ENCODE measurements around the gene OPALIN.
"Not testable (repeated sequence)": the region's sequence is repeated elsewhere in the genome, so short reads cannot be mapped to it uniquely, and the experiment has no call there.

The OPALIN gene

GRCh38 chr10:96338279-96338925 lies 20.4 kb downstream of the OPALIN start:
- DNase-seq: peak in 2 of 14 donors; percentile 12 to 58

GRCh38 chr10:96337106-96337505 lies 21.7 kb downstream of the OPALIN start:
- no peak for DNase-seq

GRCh38 chr10:96334616-96335526 lies 23.9 kb downstream of the OPALIN start:
- peak in 7 of 14 donors; percentile 8 to 60 (median 14) for DNase-seq

DNA sequence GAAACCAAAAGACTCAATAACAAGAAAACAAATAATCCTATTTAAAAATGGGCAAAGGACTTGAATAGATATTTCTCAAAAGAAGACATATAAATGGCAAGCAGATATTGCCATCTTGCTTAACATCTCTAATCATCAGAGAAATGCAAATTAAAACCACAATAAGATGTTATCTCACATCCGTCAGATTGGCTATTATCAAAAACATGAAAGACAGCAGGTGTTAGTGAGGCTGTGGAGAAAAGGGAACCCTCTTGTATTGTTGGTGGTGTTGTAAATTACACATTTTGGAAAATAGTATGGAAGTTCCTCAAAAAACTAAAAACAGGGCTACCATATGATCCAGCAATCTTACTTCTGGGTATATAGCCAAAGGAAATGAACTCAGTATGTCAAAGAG lies 25.7 kb downstream of the OPALIN start:
- DNase-seq: no peak

DNA sequence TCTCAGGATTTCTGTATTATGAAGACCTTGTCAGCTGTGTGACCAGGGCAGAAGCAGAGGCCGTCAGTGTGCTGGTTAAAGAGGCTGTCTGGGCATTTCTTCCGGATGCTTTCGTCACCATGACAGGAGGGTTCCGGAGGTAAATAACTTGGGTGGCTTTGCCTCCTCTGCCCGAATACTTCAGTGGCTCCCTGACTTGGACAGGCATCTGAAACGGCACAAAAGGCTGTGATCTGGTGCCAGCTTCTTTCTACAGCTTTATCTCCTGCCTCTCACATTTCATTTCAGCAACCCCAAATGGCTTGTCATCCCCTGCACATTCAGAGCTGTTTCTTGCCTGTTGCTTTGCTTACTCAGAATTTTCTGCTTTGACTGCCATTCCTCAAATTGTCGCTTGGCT lies 31.3 kb downstream of the OPALIN start:
- DNase-seq: no peak

DNA sequence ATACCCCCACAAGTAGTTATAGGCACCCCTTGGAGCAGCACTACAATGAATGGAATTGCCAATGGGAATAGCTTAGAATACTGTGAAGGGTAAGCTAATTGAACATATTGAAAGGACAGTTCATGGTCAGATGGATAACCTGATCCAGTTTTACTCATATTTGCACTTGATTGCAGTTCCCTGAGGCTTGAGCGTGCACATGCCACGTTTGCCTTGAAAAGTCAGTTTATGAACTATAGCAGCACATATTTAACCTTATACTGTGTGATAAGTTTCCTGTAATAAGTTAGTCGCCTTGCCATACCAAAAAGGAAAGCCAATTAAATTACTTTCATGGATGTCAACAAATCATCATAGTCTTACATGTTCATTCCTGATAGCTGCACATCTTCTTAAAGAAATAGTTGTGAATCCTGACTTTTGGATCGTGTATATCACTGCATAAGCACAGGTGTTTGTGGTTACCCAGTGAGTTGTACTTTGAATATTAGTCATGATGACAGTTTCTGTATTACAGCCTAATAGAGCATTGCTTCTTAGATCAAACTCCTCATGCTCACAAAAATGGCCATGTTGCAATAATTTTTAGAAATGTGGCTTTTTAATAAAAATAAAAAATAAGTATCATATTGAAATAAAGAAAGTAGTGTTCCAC lies 33.0 kb downstream of the OPALIN start:
- no peak for DNase-seq

- DNase-seq: no peak
These were observed 34.4 kb downstream of the OPALIN start for GRCh38 chr10:96324447-96324846.

DNA sequence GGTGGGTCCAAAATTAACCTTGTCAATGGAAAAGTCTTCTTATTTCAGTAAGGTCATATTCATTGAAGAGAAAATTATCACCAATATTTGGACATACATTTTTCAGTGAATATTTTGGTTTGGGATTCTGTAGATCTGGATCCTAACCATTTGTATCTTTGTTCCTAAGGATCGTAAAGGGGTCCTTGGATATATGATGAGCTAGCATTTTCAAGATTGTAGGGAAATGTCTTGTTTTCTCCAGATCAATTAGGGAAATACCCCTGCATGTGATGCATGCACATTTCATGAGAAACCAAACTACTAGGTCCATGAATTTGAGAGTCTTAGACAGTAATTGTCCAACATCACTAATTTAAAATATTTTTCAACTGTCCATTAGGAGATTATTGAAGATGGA lies 36.5 kb downstream of the OPALIN start:
- no peak for DNase-seq

- no peak for DNase-seq
These were observed 37.0 kb downstream of the OPALIN start for GRCh38 chr10:96321822-96322221.

DNA sequence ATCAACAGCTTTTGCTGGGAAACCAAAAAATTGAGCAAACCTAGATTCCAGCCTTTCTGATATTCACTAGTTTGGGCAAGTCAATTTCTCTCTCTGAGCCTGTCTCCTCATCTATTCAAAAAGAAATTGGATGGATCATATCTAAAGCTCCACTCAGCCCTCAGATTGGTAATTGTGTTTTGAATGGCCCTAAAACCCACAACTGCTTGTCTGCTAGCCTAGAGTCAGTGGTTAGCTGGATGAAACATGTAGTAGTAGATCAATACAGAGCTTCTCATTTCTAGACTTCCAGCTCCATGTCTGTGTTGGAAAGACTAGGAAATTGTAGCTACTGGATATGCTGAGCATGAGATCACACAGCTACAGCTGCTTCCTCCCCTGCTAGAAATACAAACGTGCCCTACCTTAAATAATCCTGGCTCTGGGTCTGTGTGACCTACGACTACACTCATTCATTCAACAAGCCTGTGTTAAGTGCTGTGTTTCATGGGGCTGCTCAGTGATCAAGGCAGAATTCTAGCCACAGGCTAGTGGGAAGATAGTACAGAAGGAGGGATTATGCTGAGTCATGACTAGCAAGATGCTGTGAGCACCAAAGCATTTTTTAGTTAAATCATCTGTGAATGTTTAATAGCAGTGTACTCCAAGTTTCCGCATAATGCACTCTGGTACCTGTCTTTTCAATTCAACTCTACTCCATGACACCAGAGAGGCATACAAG lies 38.9 kb downstream of the OPALIN start:
- DNase-seq: no peak

- DNase-seq: no peak
These were observed 41.6 kb downstream of the OPALIN start for GRCh38 chr10:96317067-96317833.

DNA sequence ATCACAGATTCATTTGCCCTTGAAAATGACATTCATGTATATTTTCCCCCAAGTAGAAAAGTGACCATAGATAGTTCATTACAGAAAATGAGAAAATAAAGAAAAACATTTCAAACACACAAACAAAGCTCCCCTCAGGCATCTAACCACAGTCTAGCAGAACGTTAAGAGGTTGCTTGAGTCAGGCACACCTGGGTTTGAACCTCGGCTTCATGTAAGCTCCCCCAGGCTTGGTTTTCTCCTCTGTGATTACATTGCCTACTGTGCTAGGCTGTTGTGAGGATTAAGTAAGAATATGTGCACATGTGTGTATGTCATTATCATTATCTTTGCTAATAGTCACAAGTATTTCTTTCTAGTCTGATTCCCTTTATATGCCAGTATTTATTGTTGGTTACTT lies 45.5 kb downstream of the OPALIN start:
- no peak for DNase-seq

GRCh38 chr10:96311180-96311715 lies 47.6 kb downstream of the OPALIN start:
- no peak for DNase-seq

DNA sequence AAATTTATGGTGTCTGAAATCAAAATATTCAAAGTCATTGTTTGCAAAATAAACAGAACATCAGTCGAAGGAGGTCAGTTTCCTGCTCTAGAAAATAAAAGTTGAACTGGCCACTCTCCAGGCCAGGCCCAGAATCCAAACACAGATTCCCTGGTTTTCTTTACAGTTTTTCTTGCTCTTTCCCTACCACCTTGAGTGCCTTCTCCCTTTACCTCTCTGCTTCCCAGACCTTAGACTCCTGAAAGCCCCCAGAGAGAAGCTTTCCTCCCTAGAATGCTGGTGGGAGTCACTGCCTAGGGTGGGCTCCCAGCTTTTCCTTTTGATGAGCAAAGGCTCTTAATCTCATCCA lies 48.5 kb downstream of the OPALIN start:
- DNase-seq: no peak

DNA sequence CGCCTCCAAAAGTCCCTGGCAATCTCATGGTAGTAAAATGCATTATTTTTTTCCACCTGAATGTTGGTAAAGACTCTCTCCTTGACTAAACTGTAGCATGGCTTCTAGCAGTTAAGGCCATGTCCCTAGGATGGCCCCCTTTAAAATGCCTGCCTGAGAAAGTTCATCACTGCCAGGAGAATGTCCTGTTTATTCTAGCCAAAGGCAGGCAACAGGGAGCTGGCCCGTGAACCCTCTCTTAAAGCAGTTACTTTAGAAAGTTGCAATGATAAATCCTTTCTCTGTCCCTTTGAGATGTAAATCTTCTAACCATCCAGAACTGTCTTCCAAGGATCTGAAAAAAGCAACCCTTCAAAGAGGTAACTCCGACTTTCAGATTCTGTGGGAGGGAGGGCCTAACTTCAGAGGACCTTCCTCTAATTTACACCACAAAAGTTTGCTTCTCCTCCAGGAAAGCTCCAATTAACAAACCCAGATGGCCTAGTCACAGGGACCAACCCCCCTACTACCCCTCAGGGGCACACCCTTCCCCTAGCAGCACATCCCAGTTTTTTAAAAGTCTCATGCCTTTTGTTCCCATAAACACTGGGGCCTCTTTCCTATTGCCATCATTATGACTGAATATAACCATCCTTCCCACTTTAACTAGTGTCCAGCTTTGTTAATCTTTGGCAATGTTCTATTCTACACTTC lies 49.0 kb downstream of the OPALIN start:
- DNase-seq: no peak

- DNase-seq: not testable (repeated sequence)
These were observed 49.9 kb downstream of the OPALIN start for GRCh38 chr10:96308854-96309253.

DNA sequence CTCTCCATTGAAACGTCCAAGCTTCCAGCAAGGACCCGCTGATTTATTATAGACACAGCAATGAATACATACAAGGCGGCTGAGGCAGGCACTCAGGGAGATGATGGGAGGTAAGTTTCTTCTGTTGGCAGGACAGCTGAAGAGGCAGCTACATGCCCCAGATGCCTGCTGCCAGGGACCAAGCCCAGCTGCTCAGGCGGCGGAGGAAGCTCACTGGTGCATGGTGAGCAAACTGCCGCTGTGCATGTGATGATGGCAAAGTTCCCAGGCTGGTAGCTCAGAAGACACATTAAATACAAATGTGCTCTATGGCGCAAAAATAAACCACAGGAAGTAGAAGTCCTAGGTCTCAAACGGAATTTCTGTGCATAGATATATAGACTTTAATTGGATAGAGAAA lies 52.3 kb downstream of the OPALIN start:
- peak in 8 of 14 donors; percentile 1 to 23 (median 5) for DNase-seq

DNA sequence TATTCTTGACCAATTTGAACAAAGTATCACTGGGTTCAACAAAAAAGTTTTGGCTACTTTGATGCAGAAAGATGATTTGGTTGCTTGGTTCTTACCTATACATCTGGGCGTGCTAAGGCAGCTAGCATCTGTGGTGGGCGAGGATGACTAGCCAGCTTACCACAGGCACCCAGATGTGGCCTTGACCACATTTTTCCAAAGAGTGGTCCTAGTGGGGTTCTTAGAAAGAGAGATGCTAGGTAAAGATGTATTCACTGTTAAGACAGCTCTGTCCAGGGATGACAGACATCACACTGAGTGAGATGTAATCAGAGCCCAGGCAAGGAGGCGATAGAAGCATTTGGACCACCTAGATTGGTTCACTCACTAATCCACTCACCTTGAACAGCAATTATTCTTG lies 53.8 kb downstream of the OPALIN start:
- no peak for DNase-seq

DNA sequence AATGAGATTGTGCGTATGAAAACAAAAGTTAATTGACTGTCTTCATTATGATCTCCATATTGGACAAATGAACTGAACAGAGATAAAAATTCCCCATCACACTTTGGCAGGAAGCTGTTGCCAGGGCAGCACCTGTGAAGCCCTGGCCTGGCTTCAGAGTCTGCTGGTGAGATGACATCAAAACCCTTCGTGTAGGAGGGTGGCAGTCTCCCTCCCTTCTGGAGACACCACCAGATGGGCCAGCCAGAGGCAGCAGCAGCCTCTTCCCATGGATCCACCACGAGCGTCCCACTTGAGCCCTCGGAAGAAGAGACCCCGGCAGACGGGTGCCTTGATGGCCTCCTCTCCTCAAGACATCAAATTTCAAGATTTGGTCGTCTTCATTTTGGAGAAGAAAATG lies 54.6 kb downstream of the OPALIN start, which contains the start of gene DNTT:
Gene DNTT (plus strand): TSS at position 205 of the 400 bp plus-strand sequence. CDS start 64 bp downstream, at position 269.
- no peak for DNase-seq

DNA sequence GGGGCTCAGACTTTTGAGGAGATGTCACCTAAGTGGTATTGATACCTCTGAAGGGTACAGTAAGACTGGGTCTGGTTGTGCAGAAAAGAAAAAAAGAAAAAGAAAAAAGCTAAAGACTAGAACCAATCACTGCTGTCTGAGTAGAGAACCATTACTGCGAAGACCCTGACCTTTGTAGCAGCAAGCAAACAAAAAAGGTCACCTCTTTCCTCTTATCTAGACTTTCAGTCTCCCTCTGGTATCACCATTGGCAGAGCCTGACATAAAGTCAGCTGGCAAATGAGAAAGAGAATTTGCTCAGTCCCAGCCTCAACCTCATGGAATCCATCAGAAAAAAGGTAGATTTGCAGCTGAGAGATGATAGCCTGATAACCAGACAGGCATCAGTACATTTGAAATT lies 57.2 kb downstream of the OPALIN start:
- no peak for DNase-seq

DNA sequence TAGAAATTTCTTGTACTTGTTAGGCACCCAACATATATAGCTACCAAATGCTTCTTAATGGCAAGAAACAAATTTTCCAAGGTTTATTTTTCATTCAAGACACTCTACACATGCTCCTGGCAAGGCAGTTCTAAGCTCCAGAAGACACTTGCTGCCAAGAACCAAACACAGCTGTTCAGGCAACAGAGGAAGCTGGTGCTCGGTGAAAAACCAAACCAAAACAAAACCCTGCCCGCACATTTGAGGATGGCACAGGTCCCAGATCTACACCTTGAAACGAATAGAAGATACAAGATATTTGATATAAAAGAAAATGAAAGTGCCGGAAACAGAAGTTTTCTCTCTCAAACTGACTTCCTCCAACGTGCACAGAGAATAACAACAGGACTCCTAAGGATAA lies 59.4 kb downstream of the OPALIN start:
- no peak for DNase-seq
